8988T (cell line): ENCODE results near the gene MYO7A.

Experiments used
- DNase-seq: peaks from one replicate; pipeline ENCODE4 v3.0.0; 2011

Gene MYO7A

GRCh38 chr11:77170107-77170506 is 42.1 kb downstream of the MYO7A start:
- no peak for DNase-seq

GRCh38 chr11:77171254-77171653 is 43.2 kb downstream of the MYO7A start:
- no peak for DNase-seq

- DNase-seq = no peak
Observed at GRCh38 chr11:77171885-77172665, 44.0 kb downstream of the MYO7A start.

- no peak for DNase-seq
Observed at GRCh38 chr11:77172666-77172982, 44.6 kb downstream of the MYO7A start.

GRCh38 chr11:77173494-77173893 is 45.4 kb downstream of the MYO7A start:
- DNase-seq = no peak

GRCh38 chr11:77174559-77174958 is 46.5 kb downstream of the MYO7A start:
- no peak for DNase-seq

- no peak for DNase-seq
Observed at GRCh38 chr11:77175021-77175842, 47.2 kb downstream of the MYO7A start.

GRCh38 chr11:77175869-77176539 is 48.0 kb downstream of the MYO7A start:
- DNase-seq = no peak

- no peak for DNase-seq
Observed at GRCh38 chr11:77176996-77177395, 49.0 kb downstream of the MYO7A start.

GRCh38 chr11:77178150-77178549 is 50.1 kb downstream of the MYO7A start:
- no peak for DNase-seq

GRCh38 chr11:77179048-77179447 is 51.0 kb downstream of the MYO7A start:
- DNase-seq = no peak

GRCh38 chr11:77179681-77180080 is 51.6 kb downstream of the MYO7A start:
- no peak for DNase-seq

- no peak for DNase-seq
Observed at GRCh38 chr11:77180346-77180745, 52.3 kb downstream of the MYO7A start.

GRCh38 chr11:77181226-77181625 is 53.2 kb downstream of the MYO7A start:
- no peak for DNase-seq

GRCh38 chr11:77181799-77182541 is 53.9 kb downstream of the MYO7A start:
- no peak for DNase-seq

- DNase-seq = no peak
Observed at GRCh38 chr11:77182542-77183430, 54.7 kb downstream of the MYO7A start.

GRCh38 chr11:77183431-77183984 is 55.5 kb downstream of the MYO7A start:
- no peak for DNase-seq

GRCh38 chr11:77184136-77184860 is 56.3 kb downstream of the MYO7A start:
- DNase-seq = no peak

- no peak for DNase-seq
Observed at GRCh38 chr11:77186302-77186701, 58.3 kb downstream of the MYO7A start.

- no peak for DNase-seq
Observed at GRCh38 chr11:77187111-77187750, 59.2 kb downstream of the MYO7A start.
